Measurements from ENCODE around the gene SRC.
"Not testable (repeated sequence)": the region's sequence is repeated elsewhere in the genome, so short reads cannot be mapped to it uniquely, and the experiment has no call there.

The SRC gene

DNA sequence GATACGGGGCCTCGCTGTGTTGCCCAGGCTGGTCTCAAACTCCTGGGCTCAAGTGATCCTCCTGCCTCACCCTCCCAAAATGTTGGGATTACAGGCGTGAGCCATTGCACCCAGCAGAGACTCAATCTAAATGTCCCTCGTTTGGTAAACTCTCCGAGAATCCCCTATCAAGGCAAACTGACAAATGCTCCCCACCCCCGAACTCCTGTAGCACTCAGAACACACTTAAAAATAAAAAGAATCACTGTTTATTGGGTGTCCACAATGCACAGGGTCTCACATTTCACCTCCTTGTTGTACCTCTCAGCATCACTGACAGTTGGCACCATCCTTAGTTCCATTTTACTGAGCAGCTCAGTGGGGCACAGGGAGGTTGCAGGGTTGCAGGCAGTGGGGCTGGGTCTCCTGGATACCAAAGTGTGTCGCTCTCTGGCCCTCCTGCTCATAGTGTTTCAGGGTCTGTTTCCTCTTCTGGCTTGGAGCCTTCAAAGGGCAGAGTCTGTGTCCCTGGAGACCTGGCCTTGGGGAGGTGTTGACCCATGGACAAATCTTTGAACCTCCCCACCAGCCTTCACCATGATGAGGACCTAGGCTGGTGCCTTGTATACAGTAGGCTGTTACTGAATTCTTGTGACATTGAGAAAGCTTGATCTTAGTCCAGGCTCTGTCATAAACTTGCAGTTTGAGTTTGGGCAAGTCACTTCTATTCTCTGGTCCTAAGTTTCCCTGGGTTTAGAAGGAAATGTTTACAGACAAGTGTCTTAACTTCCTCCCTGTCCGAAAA lies 8.5 kb upstream of the SRC start:
- DNase-seq: no peak

DNA sequence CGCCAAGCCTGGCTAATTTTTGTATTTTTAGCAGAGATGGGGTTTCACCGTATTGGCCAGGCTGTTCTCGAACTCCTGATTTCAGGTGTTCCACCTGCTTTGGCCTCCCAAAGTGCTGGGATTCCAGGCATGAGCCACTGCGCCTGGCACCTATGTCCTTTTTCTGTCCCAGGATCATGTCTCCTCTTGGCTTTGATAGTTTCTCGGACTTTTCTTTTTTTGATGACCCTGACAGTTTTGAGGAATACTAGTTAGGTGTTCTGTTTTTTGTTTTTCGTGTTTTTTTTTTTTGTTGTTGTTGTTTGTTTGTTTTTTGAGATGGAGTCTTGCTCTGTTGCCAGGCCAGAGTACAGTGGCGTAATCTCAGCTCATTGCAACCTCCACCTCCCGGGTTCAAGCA lies 7.6 kb upstream of the SRC start:
- not testable (repeated sequence) for DNase-seq

DNA sequence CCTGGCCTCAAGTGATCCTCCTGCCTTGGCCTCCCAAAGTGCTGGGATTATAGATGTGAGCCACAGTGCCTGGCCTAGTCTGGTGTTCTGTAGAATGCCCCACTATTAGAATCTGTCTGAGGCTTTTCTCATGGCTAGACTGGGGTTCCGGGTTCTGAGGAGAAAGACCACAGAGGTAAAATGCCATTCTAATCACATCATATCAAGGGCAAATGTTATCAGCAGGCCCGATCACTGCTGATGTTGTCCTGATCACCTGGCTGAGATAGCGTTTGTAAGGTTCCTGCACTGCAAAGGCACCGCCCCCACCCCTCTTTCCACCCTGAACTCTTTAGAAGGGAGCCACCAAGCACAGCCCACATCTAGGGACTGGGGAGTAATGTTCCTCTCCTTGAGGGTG lies 6.7 kb upstream of the SRC start:
- no peak for DNase-seq

DNA sequence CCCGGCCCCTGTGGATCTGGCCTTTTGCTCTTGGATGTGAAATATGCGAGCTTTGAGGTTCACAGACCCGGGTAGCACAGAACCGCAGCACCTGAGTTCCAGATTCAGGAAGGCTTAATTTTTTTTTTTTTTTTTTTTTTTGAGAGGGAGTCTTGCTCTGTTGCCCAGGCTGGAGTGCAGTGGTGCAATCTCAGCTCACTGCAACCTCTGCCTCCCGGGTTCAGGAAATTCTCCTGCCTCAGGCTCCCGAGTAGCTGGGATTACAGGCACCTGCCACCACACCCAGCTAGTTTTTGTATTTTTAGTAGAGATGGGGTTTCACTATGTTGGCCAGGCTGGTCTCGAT lies 6.2 kb upstream of the SRC start:
- DNase-seq: not testable (repeated sequence)

DNA sequence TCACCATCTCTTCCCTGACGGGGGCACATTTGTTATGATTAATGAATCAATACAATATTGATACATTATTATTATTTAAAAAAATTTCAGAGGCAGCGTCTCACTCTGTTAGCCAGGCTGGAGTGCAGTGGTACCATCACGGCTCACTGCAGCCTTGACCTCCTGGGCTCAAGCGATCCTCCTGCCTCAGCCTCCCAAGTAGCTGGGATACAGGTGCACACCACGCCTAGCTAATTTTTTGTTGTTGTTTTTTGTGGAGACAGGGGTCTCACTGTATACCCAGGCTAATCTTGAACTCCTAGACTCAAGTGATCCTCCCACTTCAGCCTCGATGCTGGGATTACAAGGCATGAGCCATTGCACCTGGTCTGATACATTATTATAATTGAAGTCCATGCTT lies 4.9 kb upstream of the SRC start:
- no peak for DNase-seq

DNA sequence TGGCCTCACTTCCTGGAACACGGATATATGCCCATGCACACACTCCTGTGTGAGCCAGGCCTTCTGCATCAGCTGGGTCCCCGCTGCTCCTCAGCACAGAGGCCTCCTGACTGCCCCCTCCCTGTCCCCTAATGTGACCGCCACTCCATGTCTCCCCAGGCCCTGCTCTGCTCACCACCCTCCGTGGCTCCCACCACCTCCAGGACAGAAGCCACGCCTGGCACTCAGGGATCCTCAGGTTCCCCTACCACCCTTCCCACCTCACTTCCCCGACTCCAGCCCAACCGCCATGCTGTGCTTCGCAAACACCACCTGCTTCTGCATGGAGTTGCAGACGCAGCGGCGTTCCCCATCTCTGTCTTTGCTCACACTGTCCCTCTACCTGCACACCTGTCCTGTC lies 4.3 kb upstream of the SRC start:
- no peak for DNase-seq

DNA sequence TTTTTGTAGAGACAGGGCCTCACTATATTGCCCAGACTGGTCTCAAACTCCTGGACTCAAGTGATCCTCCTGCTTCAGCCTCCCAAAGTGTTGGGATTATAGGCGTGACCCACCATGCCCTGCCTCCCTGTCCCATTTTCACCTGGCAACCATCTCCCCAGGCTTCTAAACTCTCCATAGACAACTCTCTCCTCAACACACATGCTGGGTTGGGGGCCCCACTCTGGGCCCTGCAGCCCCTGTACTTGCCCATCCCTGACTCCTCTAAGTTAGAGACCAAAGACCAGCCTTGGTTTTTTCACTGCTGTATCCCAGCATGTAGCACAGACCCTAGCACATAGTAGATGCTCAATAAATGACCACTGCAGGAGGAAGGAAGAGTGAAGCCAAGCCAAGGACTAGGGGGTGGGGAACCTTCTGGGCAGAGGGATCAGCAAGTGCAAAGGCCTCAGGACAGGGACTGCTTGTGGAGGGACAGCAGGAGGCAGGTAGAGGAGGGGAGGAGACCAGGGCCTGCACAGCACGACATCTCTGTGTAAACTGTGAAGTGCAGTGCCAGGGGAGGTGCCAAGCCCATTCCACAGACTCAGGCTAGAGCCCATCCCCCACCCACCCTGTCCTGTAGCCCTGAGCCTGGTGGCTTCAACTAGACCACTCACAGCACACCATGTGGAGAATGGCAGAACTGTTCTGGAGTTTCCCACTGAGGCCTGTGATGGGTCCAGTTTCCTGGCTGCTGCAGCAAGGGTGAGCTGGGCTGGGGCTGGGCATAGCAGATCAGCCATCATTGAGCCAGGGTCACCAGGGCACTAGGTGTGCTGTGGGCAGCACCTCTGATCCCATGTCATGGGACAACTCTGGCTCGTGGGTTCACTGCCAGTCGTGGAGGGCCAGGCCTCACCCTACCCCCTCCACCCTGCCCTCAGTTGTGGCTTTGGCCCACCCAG lies 3.4 kb upstream of the SRC start:
- no peak for DNase-seq

DNA sequence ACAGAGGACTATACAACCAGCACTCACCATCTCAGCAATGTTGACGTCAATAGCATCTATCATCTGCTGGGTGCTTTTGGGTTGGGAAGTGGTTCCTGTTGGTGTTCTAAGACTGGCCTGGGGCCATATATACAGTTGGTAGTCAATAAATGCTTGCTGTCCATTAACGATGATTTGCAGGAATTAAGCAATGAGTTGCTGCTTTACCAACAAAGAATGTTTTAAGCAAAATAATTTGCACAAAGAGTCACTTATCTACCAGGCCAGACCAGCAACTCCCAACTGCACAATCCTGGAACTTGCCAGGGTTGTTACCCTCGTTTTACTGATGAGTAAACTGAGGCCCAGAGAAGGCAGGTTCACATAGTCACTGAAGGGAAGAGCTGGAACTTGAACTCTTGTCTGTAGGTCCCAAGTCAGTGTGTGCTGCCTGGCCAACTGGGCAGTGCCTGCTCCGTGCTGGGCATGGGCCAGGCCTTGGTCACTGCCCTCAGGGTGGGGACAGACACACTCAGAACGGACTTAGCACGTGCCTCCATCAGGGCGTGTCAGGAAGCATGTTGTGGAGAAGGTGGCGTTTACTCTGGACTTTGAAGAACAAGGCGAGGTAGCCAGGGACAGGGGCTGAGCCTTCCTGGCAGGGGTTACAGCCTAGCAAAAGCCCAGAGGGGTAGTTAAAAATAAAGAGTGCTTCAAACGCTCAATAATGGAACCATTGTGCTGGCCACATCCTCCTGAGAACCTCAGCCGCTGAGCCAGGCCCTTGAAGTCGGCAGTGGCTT lies 2.5 kb upstream of the SRC start:
- DNase-seq: no peak

DNA sequence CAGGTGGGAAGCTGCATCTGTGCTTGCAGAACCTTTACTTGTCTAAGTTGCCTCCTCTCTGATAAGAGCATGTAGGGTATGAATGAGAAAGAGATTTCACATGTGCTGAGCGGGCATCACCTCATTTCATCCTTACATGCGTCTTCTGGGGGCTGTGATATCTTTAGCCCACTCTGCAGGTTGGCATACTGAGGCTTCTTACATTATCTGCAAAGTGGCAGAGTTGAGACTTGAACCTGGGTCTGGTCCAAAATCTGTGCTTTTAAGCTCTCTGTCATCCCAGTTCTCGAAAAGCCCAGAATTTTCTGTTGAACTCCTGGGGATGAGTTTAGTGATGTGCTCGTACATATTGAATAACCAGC lies 2.0 kb upstream of the SRC start:
- DNase-seq: no peak

DNA sequence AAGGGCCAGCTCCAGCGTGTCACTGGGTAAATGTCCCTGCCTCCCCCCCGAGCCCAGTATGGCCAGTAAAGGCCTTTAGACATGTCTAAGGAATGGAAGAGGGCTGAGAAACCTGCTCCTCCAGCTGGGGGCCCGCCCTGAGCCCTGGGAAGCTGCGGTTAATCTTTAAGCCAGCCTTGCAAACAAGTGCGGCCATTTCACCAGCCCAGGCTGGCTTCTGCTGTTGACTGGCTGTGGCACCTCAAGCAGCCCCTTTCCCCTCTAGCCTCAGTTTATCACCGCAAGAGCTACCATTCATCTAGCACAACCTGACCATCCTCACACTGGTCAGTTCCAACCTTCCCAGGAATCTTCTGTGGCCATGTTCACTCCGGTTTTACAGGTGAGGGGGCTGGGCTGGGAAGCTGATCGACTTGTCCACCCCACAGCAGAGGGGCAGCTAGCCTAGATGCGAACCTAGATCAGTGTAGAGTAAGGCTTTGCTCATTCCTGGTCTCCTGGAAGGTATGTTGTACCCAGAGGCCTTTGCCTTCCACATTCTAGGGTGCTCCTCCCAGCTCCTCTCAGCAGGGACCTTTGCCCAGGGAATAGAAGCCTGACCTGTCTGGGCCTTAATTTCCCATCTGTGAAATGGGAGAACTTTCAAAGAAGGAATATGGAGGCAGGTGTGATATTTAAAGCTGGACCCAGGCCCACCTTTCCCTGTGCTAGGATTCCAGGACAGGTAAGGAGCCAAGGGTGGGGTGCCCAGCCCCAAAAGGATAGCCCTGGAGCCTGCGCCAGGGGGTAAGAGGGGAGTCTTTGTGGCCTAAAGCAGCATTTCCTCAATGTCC lies 1.2 kb upstream of the SRC start:
- no peak for DNase-seq

DNA sequence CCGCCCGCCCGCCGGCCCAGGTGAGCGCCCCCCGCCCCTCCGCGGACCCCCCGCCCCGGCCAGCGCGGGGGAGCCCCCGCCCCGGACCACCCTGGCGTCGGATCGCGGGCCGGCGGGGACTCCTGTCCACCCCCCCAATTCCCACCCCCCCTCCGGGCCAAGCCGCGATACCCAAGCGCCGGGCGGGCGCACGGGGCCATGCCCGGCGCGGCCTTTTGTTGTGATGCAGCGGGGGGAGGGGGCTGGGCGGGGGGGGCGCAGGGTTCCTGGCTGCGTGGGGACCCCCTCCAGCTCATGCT lies 245 bp downstream of the SRC start:
- no peak for DNase-seq

DNA sequence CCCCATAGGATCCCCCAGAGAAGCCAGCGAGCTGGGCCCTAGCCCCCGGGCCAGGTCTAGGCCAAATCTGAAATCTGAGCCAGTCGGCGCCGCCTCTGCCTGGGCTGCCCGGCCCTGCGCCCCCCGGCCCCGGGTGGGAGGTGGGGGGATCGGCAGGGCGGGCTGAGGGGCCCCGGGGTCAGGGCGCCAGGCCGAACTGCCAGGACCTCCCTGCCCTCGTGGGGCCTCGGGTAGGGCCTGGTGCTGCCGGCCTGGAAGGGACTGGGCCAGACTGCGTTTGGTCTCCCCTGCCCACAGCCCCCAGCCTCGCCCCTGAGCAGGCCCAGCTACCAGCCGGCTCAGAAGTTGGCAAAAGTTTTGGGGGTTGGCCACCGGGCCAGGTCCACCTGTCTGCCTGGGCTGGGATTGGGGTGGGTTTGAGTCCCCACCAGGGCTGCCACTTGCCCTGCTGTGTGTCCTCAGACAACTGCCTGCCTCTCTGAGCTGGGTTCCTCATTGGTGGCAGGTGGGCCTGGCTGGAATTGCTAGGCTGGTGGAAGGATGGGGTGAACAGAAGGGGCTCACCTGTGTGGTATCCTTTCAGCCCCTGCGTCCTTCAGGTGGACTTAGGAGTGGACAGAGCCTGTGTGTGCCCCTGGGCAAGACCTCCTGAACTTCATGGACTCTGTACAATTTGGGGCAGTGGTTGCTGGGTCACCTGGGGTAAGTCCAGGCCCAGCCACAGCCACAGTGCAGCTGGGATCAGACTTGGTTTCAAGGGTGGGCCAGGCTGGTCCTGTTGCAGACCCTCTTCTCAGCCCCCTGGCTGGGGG lies 801 bp downstream of the SRC start:
- DNase-seq: no peak

DNA sequence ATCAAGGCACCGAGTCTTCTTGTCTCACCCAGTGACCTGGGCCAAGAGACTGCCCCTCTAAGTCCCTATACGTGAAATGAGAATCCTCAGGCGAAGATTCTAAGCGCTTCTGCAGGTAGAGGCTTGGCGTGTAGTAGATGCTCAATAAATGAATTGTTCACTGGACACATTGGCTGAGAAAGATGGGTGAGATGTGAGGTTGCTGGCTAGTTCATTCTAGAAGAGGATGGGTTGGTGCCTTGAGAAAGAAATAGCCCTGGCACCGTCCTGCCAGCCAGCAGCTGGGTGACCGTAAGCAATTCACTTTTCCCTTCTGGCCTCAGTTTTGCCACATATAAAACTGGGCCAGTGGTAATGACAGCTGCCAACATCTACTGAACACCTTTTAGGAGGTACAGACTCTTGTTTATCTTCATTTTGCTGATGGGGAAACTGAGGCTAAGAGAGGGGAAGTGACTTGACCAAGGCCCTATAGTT lies 1.4 kb downstream of the SRC start:
- no peak for DNase-seq

DNA sequence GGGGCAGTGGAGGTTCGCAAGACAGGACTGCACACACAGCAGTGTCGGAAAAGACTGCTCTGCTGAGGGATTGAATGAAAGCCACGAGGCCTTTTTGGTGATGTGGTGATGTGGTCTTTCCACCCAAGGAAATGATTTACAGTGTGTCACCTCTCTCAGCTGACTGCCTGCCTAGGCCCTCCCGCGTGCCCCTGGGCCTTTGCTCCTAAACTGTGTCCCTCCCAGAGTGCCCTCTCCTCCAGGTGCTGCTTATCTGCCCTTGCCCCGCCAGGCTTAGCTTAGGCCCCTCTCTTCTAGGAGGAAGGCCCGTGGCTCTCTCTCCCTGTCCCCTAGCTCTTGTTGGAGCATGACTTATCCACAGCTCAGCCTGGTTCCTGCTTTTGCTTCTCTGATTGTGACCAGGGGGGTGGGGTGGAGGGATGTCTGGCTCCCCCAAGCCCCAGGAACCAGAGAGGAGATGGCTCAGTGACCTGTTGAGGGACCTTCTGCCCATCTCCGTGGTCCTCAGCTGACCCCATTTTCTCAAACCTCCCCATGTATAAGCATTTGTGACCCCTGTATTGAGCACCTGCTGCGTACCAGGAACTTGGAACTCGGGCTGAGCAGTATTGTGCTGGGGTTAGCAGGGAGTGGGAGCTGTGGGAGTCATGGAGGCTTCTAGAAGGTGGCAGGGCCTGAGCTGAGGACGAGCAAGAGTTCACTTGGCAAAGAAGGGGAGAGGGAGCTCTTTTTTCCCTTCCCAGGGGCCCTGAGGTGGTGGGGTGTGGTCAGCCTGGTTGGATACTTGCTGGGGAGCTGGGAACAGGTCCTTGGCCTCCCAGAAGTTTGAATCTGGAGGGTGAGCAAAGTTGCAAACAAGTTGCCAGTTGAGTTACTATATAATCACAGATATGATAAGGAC lies 2.2 kb downstream of the SRC start:
- DNase-seq: peak; percentile 43

DNA sequence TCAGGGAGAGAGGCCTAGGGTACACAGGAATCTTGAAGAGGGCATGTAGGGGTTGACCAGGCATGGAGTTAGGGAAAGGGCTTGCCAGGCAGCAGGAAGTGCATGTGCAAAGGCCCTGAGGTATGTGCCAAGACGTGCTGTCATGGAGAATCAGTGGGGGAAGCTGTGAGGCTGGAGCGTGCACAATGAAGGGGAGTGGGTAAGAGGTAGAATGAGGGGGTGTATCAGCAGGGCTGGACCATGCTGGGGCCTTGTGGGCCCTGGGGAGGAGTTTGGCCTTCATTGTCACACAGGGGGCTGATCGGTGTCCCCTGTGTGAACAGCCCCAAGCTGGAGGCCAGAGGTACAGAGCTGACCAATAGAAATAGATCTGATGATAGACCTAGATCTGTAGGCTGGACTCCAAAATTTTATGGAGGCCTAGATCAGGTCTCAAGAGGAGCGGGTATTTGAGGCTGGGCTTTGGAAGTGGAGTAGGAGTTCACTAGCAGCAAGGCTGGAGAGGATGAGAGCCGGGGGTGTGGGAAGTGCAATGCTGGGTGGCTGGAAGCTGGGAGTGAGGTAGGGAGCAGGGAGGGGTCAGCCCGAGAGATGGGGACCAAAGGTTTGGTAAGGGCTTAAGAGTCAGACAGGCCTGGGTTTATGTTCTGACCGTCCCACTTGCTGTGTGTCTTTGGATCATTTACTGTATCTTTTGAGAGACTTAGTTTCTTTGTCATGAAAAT lies 3.0 kb downstream of the SRC start:
- DNase-seq: no peak

DNA sequence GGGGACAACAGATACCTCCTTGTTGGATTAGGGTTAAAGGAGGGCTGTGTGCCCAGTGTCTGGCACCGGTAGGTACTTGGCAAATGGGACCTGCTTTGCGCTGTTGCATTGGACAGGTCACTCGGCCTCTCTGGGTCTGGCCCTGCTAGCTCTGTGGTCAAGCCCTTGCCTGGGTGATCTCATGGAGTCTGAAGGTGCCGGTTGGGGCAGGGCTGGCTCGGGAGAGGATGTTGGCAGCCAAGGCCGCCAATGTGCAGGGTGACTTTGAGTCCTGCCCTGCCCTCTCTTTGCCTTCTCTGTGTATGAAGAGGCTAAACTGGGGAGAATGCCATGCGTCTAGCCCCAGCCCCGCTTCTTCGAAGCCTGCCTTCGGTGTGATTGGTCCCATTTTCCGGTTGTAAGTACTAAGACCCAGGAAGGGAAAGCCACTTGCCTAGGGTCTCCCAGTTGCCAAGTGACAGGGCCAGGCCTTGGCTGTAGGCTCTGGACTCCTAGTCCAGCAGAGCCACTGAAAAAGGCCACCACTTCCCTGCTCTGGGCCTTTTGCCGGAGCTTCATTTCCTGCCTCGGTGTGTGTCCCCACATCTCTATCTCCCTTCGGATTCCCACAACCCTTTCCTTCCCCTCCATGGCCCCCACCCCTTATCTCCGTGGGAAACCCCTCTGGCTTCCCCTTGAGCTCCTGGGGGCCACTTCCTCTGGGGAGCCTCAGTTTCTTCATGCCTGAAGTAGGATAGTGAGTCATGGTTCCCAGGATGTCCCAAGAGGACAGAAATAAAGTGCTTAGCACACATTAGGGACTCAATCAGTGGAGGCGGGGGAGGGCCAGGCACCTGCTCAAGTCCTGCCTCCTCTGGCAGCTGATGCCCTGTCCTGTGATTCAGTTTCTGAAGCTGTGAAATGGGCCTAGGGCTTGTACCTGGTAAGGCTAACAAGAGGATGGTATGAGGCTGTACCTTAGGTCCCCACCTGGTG lies 3.9 kb downstream of the SRC start:
- no peak for DNase-seq

DNA sequence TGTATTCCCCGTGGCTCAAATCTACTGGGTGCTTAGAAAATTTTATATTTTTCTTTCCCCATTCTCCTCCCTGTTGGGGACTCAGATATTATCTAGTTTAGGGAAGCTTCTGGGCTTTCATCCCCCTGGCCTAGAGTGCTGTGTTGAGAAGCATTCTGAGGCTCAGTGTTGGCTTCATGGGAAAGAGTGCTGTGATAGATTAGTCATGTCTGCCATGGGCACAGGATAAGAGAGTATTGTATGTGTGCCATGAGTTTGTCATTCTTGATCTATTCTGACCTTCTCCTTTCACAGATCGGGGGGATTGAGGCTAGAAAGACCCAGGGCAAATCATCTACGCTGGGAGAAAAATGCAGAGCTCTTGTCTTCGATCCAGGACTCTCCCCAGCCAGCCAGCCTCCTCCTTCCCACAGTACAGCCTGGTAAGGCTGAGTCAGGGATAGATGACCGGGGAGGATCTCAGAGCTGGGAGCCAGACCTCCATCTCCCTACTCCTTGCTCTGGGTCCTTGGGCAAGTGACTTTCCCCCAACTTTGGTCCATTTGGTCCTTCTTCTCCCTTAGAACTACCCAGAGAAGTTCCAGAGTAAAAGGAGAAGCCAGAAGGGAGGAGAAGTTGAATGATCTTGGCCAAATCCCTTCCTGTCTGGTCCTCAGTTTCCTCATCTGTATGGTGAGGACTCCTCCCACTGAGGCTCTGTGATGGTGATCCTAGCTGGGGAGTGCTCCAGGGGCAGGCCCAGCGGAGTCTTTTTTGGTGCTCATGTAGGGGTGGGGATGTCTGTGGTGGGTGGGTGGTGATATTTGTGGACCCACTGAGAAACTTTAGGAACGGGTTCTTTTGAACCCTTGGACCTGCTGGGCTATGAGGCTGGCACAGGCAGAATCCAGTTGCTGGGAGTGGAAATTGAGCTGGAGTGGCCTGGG lies 5.0 kb downstream of the SRC start:
- DNase-seq: no peak

Data from activated CD4-positive, alpha-beta T cell treated with anti-CD3 and anti-CD28 coated beads for 48 hours (primary cell).